ENCODE data around the gene RPP14.
A peak's percentile ranks its signal among the peaks of the same experiment; 100 is the strongest.
"Not testable (repeated sequence)": the region's sequence is repeated elsewhere in the genome, so short reads cannot be mapped to it uniquely, and the experiment has no call there.

Gene RPP14
- total RNA-seq: 7.1 reads per million, percentile 26 among the genes with 10 or more reads in this experiment

GRCh38 chr3:58305882-58306711 lies at the start of gene RPP14, which contains the start of gene HTD2:
Gene RPP14 (plus strand): TSS chr3:58306245. CDS start chr3:58310330, 4,085 bp downstream.
Gene HTD2 (plus strand): TSS chr3:58306520. CDS start chr3:58317614, 11,094 bp downstream.
- peak; percentile 99 for DNase-seq

GRCh38 chr3:58256511-58256910 lies 49.5 kb upstream of the RPP14 start:
- DNase-seq: no peak

DNA sequence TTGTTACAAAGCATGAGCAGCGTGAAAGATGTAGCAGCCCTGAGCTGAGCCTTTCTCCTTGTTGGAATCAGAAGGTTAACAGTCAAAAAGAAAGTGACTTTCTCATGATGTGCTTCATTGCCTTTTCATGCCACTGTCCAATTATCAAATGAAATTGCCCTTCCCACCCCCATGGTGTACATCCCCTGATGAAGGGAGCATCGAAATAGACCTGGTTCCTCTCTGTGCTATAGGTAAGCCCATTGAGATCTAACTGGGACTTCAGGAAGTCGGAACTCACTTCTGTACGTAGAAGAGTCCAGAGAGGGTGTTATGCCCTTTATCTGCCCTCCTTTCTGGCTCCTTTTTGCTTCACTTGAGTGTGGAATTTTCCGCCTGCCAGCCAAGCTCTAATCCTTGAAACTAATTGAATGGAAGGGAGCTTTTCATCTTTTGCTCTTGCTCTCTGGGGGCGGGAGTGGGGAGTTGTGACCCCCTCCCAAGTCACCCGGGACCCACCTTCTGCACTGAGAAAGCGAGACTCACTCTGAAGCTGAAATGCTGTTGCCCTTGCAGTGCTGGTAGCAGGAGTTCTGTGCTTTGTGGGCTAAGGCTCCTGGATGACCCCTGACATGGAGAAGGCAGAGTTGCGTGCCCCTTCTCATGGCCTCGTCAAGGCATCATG lies 47.5 kb upstream of the RPP14 start:
- DNase-seq: no peak

GRCh38 chr3:58260261-58260731 lies 45.7 kb upstream of the RPP14 start:
- DNase-seq: no peak

DNA sequence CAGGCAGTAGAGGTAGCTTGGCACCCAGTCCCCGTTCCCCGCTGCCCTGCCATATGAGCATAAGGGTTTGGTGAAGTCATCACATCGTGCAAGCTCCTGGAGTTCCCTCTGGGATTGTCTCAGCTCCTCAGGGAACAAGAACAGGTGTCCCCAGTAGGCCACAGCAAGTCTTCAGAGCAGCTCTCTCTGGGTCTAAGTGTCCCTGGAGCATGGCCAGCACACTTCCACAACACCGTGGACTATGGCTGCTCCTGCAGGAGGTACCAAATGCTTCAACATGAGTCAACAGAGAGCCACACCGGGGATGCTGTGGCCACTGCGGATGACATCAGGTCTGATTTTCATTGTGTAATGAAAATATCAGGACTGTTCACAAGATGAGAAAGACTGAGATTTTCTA lies 45.3 kb upstream of the RPP14 start:
- DNase-seq: no peak

DNA sequence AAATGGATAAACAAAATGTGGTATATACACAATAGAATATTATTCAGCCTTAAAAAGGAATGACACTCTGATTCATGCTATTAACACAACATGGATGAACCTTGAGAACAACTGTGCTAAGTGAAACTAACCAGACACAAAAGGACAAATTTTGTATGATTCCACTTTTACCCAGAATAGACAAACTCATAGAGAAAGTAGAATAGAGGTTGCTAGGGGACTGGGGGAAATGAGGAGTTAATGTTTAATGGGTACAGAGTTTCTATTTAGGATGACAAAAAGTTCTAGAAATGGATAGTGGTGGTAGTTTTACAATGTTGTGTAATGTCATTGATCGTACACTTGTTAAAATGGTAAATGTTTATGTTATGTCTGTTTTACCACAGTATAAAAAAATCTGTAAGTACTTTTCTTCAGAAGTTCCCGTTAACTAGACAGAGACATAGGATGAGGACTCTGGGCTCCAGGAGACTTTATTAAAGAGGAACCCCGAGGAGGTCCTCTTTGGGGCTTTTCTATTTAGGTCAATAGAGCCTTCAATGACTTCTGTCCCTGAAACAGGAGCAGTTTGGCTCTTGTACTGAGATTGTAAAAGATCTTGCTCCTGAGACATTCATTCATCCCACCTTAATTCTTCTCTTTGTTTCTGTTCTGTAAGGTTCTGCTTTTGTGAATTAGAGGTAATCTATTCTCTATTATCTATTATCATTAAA lies 43.9 kb upstream of the RPP14 start:
- no peak for DNase-seq

DNA sequence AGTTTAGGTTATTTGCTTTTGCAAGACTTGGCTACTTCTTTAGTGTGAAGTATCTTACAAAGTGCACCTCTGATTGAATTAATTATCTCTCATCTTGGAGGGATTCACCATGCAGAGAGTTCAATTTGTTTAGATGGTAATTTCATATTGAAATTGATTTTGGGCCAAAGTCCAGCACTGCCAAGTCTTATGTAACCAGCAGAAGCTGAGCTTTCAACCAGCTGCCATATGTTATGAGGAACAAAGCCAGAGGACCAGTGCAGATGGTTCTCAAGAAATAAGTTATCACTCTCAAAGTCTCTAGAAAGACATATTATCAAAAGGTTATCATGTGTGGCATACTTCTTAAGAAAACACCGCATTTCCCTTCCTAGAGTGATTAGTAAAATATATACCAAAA lies 39.5 kb upstream of the RPP14 start:
- DNase-seq: no peak

DNA sequence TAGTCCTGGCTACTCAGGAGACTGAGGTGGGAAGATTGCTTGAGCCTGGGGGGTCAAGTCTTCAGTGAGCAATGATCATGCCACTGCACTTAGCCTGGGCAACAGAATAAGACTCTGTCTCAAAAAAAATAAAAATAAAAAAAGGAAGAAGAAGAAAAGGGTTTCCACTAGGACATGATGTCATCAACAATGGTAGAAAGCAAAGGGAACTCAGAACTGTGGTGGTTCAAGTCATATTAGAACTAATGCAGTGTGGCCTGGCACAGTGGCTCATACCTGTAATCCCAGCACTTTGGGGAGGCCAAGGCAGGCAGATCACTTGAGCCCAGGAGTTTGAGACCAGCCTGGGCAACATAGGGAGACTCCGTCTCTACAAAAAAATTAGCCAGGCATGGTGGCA lies 38.5 kb upstream of the RPP14 start:
- DNase-seq: not testable (repeated sequence)

DNA sequence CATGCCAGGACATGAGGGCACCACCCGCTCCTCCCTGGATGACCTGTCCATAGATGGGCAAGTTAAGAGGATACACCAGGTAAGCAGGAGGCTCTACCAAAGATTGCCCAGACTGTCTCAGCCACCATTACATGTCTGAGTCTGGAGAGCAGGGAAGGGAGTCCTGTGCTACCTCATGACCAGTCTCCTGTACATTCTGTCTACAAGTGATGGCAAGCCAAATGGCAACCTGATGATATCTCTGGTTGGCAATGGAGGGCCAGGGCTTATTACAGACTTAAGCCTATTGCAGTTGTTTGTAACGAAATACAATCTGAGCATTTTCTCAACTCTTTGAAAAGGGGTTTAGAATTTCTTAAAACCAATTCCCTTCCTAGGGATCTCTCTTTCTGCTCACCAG lies 36.7 kb upstream of the RPP14 start:
- no peak for DNase-seq

DNA sequence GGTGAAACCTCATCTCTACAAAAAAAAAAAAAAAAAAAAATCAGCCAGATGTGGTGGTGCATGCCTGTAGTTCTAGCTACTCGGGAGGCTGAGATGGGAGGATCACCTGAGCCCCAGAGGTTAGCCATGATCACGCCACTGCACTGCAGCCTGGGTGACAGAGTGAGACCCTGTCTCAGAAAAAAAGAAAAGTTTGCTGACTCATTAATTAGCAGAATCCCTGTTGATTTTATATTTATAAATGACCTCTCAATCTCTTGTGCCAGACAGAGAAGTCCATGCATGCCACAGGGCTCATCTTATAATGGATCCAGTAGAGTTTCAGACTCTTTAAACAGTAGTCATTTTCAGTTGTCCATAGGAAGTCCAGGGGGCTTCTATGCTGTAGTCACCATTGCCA lies 35.6 kb upstream of the RPP14 start:
- no peak for DNase-seq

DNA sequence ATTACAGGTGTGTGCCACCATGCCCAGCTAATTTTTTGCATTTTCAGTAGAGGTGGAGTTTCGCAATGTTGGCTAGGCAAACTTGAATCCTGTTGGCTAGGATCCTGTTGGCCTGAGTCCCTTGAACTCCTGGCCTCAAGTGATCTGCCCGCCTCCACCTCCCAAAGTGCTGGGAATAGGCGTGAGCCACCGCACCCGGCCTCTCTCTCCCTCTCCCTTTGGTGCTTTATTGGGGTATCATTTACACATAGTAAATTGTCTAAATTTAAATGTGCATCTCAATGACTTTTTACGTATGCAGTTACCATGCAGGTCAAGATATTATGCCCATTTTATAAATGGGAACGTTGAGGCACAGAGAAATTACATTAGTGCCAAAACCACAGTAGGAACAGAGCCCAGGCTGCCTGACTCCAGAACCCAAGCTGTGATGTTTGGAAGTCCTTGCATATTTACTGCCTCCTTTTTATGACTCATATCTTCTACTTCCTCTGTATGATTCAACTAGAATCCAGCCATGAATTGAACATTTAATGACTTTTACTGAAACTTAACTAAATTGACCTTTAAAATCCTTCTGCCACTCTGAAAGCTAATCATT lies 34.0 kb upstream of the RPP14 start:
- no peak for DNase-seq

- no peak for DNase-seq
Observed at GRCh38 chr3:58272891-58273290, 33.2 kb upstream of the RPP14 start.

- DNase-seq: not testable (repeated sequence)
Observed at GRCh38 chr3:58273362-58273761, 32.7 kb upstream of the RPP14 start.

DNA sequence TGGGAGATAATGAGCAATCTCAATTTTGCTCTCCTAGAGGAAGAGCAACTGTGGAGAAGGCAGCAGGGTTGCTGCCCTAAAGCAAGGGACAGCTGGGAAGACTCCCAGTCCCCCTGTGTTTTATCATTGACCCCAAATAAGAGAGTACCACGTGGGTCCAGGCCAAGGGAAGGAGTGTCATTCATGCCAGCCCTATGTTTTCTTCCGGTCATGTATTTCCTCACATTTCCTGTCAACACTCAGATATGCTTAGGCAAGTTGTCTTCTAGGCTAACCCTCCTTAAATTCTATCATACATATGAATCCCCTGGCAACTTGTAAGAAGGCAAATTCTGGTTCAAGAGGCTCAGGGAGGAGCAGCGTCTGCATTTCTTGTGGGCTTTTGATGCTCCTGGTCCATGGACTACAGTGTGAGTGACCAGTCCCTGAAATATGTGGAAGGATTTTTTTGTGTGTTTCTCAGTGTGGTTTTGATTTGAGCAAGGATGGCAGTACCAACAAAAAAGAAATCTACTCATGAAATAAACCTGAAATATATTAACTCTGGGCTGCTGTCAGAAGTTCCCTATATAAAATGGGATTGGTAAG lies 31.9 kb upstream of the RPP14 start:
- DNase-seq: no peak

- DNase-seq: no peak
Observed at GRCh38 chr3:58281069-58281468, 25.0 kb upstream of the RPP14 start.

DNA sequence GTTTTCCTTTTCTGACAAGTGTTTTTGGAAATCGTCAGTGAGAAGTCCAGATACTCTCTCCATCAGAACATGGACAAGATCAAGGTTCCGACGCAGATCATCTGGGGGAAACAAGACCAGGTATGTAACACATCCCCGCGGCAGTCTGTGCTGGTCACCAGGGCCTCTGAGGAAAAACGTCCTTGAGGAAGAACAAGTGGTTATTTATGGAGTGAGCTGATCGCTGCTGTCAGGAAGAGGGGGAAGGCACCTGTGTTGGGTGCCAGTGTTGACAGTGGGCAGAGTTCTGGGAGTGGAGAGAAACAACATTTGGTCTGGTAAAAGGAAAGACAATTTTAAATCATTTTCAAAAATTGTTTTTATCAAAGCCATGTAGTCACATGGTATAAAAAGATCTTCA lies 20.7 kb upstream of the RPP14 start:
- DNase-seq: no peak

DNA sequence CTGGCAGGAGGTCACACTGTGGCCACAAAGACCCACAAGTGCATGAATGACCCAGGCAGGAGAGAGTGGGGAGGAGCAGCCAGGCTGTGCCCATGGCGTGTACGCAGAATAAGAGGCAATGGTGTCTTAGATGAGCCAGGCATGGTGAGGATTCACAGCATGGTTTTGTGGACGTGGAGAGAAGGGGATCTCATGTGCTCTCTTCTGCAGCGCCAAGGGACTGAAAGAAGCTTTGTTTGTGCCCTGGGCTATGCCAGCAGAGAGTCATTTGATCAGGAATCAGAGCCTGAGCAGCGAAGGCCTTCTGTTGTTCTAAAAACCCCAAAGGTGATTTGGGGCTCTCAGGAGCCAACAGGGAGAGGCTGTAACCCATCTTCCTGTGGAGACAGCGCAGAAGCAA lies 18.7 kb upstream of the RPP14 start:
- DNase-seq: no peak

DNA sequence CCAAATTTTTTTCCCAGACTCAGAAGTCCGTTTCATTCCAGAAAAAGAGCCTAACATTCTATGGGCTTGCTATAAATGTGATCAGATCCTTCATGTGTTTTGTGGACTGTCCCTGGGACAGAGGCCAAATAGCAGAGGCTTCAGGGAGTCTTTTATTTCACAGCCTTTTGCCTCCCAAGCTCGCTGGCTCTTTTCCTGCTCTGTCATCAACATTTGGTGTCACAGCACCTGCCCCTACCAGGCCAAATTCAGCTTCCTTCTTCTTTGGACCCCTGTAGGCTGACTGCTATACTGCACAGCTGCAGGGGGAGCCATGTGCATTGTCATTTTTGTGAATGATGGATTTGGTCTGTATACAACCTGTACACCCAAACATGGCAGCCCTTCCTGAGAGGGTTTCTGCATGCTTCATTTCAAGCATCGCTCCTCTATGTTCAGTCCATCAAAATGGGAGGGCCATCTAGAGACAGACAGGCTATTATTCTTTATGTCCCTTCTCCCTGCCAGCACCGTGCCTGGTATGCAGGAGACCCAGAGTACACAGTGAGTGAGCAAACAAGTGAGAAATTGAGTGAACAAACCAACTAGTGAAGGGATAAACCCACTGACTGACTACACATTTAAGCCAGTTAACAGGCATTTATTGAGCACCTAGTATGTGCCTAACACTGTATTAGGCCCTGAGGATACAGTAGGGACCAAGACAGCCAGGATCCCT lies 17.9 kb upstream of the RPP14 start:
- DNase-seq: no peak

DNA sequence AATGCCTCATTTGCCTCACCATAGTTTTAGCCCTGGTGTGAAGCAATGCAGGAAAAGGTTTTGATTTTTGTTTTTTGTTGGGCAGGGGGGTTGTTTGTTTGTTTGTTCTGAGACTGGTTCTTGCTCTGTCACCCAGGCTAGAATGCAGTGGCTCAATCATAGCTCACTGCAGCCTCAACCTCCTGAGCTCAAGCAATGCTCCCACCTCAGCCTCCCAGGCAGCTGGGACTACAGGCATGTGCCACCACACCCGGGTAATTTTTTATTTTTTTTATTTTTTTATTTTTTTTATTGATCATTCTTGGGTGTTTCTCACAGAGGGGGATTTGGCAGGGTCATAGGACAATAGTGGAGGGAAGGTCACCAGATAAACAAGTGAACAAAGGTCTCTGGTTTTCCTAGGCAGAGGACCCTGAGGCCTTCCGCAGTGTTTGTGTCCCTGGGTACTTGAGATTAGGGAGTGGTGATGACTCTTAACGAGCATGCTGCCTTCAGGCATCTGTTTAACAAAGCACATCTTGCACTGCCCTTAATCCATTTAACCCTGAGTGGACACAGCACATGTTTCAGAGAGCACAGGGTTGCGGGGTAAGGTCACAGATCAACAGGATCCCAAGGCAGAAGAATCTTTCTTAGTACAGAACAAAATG lies 17.0 kb upstream of the RPP14 start:
- not testable (repeated sequence) for DNase-seq

- DNase-seq: not testable (repeated sequence)
Observed at GRCh38 chr3:58290446-58290845, 15.6 kb upstream of the RPP14 start.

- DNase-seq: no peak
Observed at GRCh38 chr3:58291671-58292338, 14.2 kb upstream of the RPP14 start.

Measured in effector CD4-positive, alpha-beta T cell (primary cell).